Progenitor cell of endocrine pancreas (in vitro differentiated cells): Measurements from ENCODE around the gene RPL23. TPM values are rescaled to one million over a fixed set of nuclear protein-coding genes. Genes with fewer than 3 reads are reported as not detected.
A peak's percentile ranks its signal among the peaks of the same experiment; 100 is the strongest.

ENCODE experiments used
- DNase-seq: peaks from one replicate; pipeline ENCODE4 v3.0.0; 2021; ENCODE audit warnings: low spot score; ENCODE audit not compliant: unreplicated experiment
- H3K27ac Mint-ChIP-seq: 2 replicates; pipeline ENCODE4 v1.8.0; 2021; ENCODE audit warnings: mild to moderate bottlenecking, moderate library complexity, mixed read lengths
- H3K27me3 Mint-ChIP-seq: 2 replicates; pipeline ENCODE4 v1.8.0; 2021; ENCODE audit warnings: mixed read lengths
- H3K36me3 Mint-ChIP-seq: 2 replicates; pipeline ENCODE4 v1.8.0; 2022; ENCODE audit warnings: mixed read lengths; ENCODE audit not compliant: insufficient read depth
- H3K4me1 Mint-ChIP-seq: 2 replicates; pipeline ENCODE4 v1.8.0; 2021; ENCODE audit warnings: low read depth, mixed read lengths
- H3K4me3 Mint-ChIP-seq: 2 replicates; pipeline ENCODE4 v1.8.0; 2021; ENCODE audit warnings: low read depth, mild to moderate bottlenecking, moderate library complexity, mixed read lengths
- H3K9me3 Mint-ChIP-seq: 2 replicates; pipeline ENCODE4 v1.8.0; 2021; ENCODE audit warnings: low read depth, mixed read lengths
- total RNA-seq: library from RNA; stranded (reverse); gene quantifications from 2 replicates; pipeline ENCODE4 v1.2.1, GENCODE V29; 2021
- TF ChIP-seq, protein P1 (sequence below): fragments of 200-600 bp; sonication (generic); IDR thresholded peaks from one replicate; pipeline ENCODE4 v1.5.0; 2021; ENCODE audit warnings: antibody characterized with exemption, mild to moderate bottlenecking; ENCODE audit not compliant: unreplicated experiment

RPL23 gene
- total RNA-seq, 1 donor from 2014 or later, result 1,623 TPM

GRCh38 chr17:38889745-38890409, 36.4 kb upstream of the RPL23 start:
- Mint-ChIP-seq H3K9me3 (no peaks in the 10 kb centered on the region), H3K4me3 (no peak overlapping the region), H3K27ac (no peak overlapping the region), H3K27me3 (no peaks in the 10 kb centered on the region), H3K36me3 (peaks cover 2% of the 10 kb centered on the region), H3K4me1 (peaks cover 13% of the 10 kb centered on the region)
- DNase-seq, result no peak
- TF ChIP-seq, protein P1, sequence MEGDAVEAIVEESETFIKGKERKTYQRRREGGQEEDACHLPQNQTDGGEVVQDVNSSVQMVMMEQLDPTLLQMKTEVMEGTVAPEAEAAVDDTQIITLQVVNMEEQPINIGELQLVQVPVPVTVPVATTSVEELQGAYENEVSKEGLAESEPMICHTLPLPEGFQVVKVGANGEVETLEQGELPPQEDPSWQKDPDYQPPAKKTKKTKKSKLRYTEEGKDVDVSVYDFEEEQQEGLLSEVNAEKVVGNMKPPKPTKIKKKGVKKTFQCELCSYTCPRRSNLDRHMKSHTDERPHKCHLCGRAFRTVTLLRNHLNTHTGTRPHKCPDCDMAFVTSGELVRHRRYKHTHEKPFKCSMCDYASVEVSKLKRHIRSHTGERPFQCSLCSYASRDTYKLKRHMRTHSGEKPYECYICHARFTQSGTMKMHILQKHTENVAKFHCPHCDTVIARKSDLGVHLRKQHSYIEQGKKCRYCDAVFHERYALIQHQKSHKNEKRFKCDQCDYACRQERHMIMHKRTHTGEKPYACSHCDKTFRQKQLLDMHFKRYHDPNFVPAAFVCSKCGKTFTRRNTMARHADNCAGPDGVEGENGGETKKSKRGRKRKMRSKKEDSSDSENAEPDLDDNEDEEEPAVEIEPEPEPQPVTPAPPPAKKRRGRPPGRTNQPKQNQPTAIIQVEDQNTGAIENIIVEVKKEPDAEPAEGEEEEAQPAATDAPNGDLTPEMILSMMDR, result no peak

DNA sequence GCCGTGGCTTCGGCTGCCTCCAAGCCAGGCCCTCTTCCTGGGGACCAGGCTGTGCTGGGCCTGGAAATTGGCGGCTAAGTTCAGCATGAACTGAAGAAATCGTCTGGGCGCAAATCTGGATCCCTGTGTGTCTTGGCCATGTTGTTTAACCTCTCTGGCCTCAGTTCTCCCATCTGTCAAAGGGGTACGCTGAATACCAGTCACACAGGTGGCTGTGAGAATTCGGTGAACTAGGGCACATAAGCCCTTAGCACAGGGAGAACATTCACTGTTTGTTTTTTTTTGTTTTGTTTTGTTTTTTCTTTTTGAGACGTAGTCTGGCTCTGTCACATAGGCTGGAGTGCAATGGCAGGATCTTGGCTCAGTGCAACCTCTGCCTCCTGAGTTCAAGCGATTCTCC, 35.3 kb upstream of the RPL23 start:
- Mint-ChIP-seq H3K36me3 (peaks cover 2% of the 10 kb centered on the region), H3K27ac (no peak overlapping the region), H3K9me3 (no peaks in the 10 kb centered on the region), H3K27me3 (no peaks in the 10 kb centered on the region), H3K4me3 (no peak overlapping the region), H3K4me1 (peaks cover 17% of the 10 kb centered on the region)
- no peak for DNase-seq
- TF ChIP-seq, protein P1, result no peak

DNA sequence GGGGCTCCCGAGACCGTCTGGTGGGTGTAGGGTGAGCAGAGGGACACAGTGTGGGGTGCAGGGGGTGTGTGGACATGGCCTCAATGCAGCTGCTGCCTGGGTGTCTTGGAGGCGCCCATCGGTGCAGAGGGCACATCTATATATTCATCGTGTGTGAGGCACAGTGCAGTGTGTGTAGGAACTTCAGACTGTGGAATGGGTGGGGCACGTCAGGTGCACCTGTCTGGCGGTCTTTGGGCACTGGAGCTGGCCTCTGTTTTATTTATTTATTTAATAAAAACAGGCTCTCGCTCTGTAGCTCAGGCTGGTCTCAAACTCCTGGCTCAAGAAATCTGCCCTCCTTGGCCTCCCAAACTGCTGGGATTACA, 33.1 kb upstream of the RPL23 start:
- Mint-ChIP-seq H3K27ac (no peak overlapping the region), H3K9me3 (no peaks in the 10 kb centered on the region), H3K27me3 (no peaks in the 10 kb centered on the region), H3K4me1 (peaks cover 22% of the 10 kb centered on the region), H3K4me3 (no peak overlapping the region), H3K36me3 (peaks cover 6% of the 10 kb centered on the region)
- TF ChIP-seq, protein P1, result no peak
- no peak for DNase-seq

GRCh38 chr17:38885728-38886642, 32.5 kb upstream of the RPL23 start:
- no peak overlapping the region for H3K4me3 Mint-ChIP-seq
- H3K27me3 Mint-ChIP-seq, result no peaks in the 10 kb centered on the region
- no peaks in the 10 kb centered on the region for H3K9me3 Mint-ChIP-seq
- peaks cover 11% of the 10 kb centered on the region for H3K36me3 Mint-ChIP-seq
- DNase-seq, result no peak
- TF ChIP-seq, protein P1, result no peak
- H3K27ac Mint-ChIP-seq, result peak overlapping the region; percentile 91
- peaks cover 24% of the 10 kb centered on the region for H3K4me1 Mint-ChIP-seq

DNA sequence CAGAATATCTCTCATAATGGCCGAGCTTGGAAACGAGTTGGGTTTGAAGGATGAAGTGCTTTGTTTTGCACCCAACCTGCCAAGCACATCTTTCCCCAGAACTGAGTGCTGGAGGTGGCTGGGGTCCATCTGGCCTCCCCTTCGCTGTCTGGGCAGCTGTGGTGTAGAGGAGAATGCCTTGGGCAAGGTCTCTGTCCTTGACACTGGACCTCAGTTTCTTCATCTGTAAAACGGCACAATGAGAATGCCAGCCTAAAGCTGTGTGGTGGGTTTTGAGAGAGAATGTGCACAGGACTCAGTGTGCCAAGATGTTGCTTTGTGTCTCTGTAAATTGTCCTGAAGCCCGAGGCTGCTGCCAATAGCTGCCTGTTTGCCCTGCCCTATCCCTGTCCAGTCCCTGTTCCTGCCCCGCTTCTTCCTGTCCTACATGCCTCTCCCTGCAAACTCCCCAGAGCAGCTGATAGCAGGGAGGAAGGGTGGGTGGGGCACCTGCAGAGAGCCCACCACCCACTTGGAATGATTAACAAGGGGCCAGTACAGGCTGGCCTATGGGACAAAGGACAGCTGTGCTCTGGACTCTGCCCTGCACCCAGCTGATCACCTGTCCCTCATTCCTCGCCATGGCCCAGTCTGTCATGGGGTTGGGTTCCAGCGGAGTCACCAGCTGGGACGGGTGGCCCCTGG, 31.7 kb upstream of the RPL23 start:
- peak overlapping the region; percentile 91 for H3K27ac Mint-ChIP-seq
- H3K36me3 Mint-ChIP-seq, result peaks cover 11% of the 10 kb centered on the region
- H3K27me3 Mint-ChIP-seq, result no peaks in the 10 kb centered on the region
- H3K4me1 Mint-ChIP-seq, result peaks cover 29% of the 10 kb centered on the region
- H3K9me3 Mint-ChIP-seq, result no peaks in the 10 kb centered on the region
- no peak overlapping the region for H3K4me3 Mint-ChIP-seq
- TF ChIP-seq, protein P1, result no peak
- DNase-seq, result no peak
